CD14-positive monocyte (primary cell): Measurements from ENCODE around the gene EIPR1. TPM values are rescaled to one million over a fixed set of nuclear protein-coding genes. Genes with fewer than 3 reads are reported as not detected.

Source experiments
- DNase-seq, 3 donors: peaks; one replicate each; pipeline ENCODE4 v3.0.0-alpha.2; 2011 to 2022
- H2AFZ ChIP-seq: 2 replicates; pipeline ENCODE4 v1.6.0; 2012; ENCODE audit warnings: mild to moderate bottlenecking, low read depth, low read length, inconsistent platforms; ENCODE audit not compliant: insufficient read depth, poor library complexity, severe bottlenecking
- H3K27ac ChIP-seq, 2 donors: 1 replicate in 1 of 2; 2 replicates in 1 of 2; pipeline ENCODE4 v1.5.1; 2012 to 2013; ENCODE audit warnings: low read length in 2 of 2, control low read depth in 1 of 2, inconsistent platforms in 1 of 2, low read depth in 1 of 2, mild to moderate bottlenecking in 1 of 2
- H3K27me3 ChIP-seq, 2 donors: one replicate each; pipeline versions ENCODE4 v1.6.0 to v1.6.1; 2011 to 2013; ENCODE audit warnings: low read length in 2 of 2; ENCODE audit not compliant: control insufficient read depth in 2 of 2, insufficient read depth in 2 of 2
- H3K36me3 ChIP-seq, 2 donors: replicated peaks in 1 of 2; 1 replicate in 1 of 2; 2 replicates in 1 of 2; pipeline versions ENCODE4 v1.5.1 to v1.6.1; 2012 to 2013; ENCODE audit warnings: low read length in 2 of 2, control low read depth in 1 of 2, inconsistent platforms in 1 of 2, mild to moderate bottlenecking in 1 of 2; ENCODE audit not compliant: insufficient read depth in 2 of 2, control insufficient read depth in 1 of 2
- H3K4me1 ChIP-seq, 2 donors: 1 replicate in 1 of 2; 2 replicates in 1 of 2; pipeline versions ENCODE4 v1.5.1 to v1.6.1; 2012 to 2013; ENCODE audit warnings: low read length in 2 of 2, control low read depth in 1 of 2, inconsistent platforms in 1 of 2, mild to moderate bottlenecking in 1 of 2, moderate library complexity in 1 of 2; ENCODE audit not compliant: insufficient read depth in 2 of 2, control insufficient read depth in 1 of 2
- H3K4me2 ChIP-seq: replicated peaks from 2 replicates; pipeline ENCODE3; 2012; ENCODE audit warnings: low read length, moderate library complexity, mild to moderate bottlenecking; ENCODE audit not compliant: poor library complexity, severe bottlenecking; ENCODE audit errors: extremely low read depth
- H3K4me3 ChIP-seq, 3 experiments: fragments of 200-600 bp in 1 of 3; sonication (generic) in 1 of 3; replicated peaks in 1 of 3; 1 replicate in 2 of 3; 2 replicates in 1 of 3; pipeline ENCODE4 v1.5.1; 2011 to 2013; ENCODE audit warnings: low read length in 3 of 3, mild to moderate bottlenecking in 3 of 3, control low read depth in 2 of 3, low read depth in 2 of 3, inconsistent platforms in 1 of 3, moderate library complexity in 1 of 3
- H3K79me2 ChIP-seq: 2 replicates; pipeline ENCODE4 v1.6.0; 2012; ENCODE audit warnings: mild to moderate bottlenecking, control low read depth, inconsistent platforms, low read length, moderate library complexity; ENCODE audit not compliant: insufficient read depth
- H3K9ac ChIP-seq: 2 replicates; pipeline ENCODE4 v1.6.0; 2017; ENCODE audit warnings: low read length, mild to moderate bottlenecking; ENCODE audit not compliant: insufficient read depth, poor library complexity, severe bottlenecking
- H3K9me3 ChIP-seq, 2 donors: replicated peaks in 1 of 2; 1 replicate in 1 of 2; 2 replicates in 1 of 2; pipeline versions ENCODE4 v1.5.1 to v1.6.1; 2012 to 2013; ENCODE audit warnings: low read length in 2 of 2, control low read depth in 1 of 2; ENCODE audit not compliant: control insufficient read depth in 1 of 2, insufficient read depth in 1 of 2
- H4K20me1 ChIP-seq: 2 replicates; pipeline ENCODE4 v1.6.0; 2012; ENCODE audit warnings: mild to moderate bottlenecking, low read length, control low read depth, moderate library complexity; ENCODE audit not compliant: insufficient read depth
- H3K27ac Mint-ChIP-seq, 7 donors: one replicate each; pipeline ENCODE4 v1.8.0; 2020; ENCODE audit warnings: mild to moderate bottlenecking in 7 of 7, mixed read lengths in 7 of 7, moderate library complexity in 6 of 7, inconsistent platforms in 2 of 7
- H3K27me3 Mint-ChIP-seq, 3 donors: one replicate each; pipeline ENCODE4 v1.8.0; 2021 to 2022; ENCODE audit warnings: low read depth in 3 of 3, mild to moderate bottlenecking in 3 of 3, mixed read lengths in 3 of 3, moderate library complexity in 3 of 3, inconsistent platforms in 1 of 3
- H3K36me3 Mint-ChIP-seq, 2 donors: one replicate each; pipeline ENCODE4 v1.8.0; 2020; ENCODE audit warnings: mixed read lengths in 2 of 2, inconsistent platforms in 1 of 2, mild to moderate bottlenecking in 1 of 2
- H3K4me1 Mint-ChIP-seq: one replicate; pipeline ENCODE4 v1.8.0; 2020; ENCODE audit warnings: mild to moderate bottlenecking, mixed read lengths
- H3K4me3 Mint-ChIP-seq, 2 donors: one replicate each; pipeline ENCODE4 v1.8.0; 2020; ENCODE audit warnings: mild to moderate bottlenecking in 2 of 2, mixed read lengths in 2 of 2, moderate library complexity in 1 of 2
- H3K9me3 Mint-ChIP-seq, 7 donors: one replicate each; pipeline ENCODE4 v1.8.0; 2020 to 2022; ENCODE audit warnings: mixed read lengths in 7 of 7, mild to moderate bottlenecking in 6 of 7, moderate library complexity in 6 of 7, inconsistent platforms in 2 of 7
- CTCF ChIP-seq: fragments of 200-600 bp; IDR thresholded peaks from one replicate; pipeline ENCODE4 v1.8.0; 2022; ENCODE audit warnings: antibody characterized with exemption, mild to moderate bottlenecking
- WGBS: methylation state at CpG from one replicate; pipeline ENCODE4 v1.1.5; 2013; ENCODE audit warnings: missing lambda C conversion rate; ENCODE audit not compliant: insufficient coverage; 5-methylcytosine and 5-hydroxymethylcytosine counted together
- intact Hi-C, 2 donors: fragments of 100-400 bp; cut with micrococcal nuclease; formaldehyde crosslinking; loops; one replicate each; pipeline versions ENCODE4 v1.15.0 to v1.15.1; 2023
- polyA plus RNA-seq, 3 donors: library from polyadenylated mRNA; depleted of rRNA in 1 of 3; unstranded in 2 of 3; stranded (reverse) in 1 of 3; fragments of 300-500 nt in 2 of 3; fragments of >200 nt in 1 of 3; fragmentation: Illumina TruSeq in 2 of 3; gene quantifications; 1 replicate in 2 of 3; 2 replicates in 1 of 3; pipeline ENCODE4 v1.2.3, GENCODE V29; 2012 to 2021

Gene EIPR1
- polyA plus RNA-seq, 3 donors: 19.0 to 22.4 (median 20.8) TPM

GRCh38 chr2:3248754-3249475 lies 128.7 kb downstream of the EIPR1 start:
- intact Hi-C loops: no loop called here
- no peak for DNase-seq
- H3K27me3 ChIP-seq: peaks cover 0 to 1% of the 10 kb centered on the region in 2 donors
- Mint-ChIP-seq H3K36me3 (peaks cover 51% of the 10 kb centered on the region in 2 donors), H3K4me3 (no peak overlapping the region), H3K4me1 (peaks cover 8% of the 10 kb centered on the region), H3K9me3 (peaks cover 22 to 48% (median 33%) of the 10 kb centered on the region in 7 donors), H3K27me3 (peaks cover 3 to 7% (median 6%) of the 10 kb centered on the region in 3 donors), H3K27ac (no peak overlapping the region)
- H3K36me3 ChIP-seq: peaks cover 5 to 40% of the 10 kb centered on the region in 2 donors
- 98% methylated on average over 3 of the region's 4 CpGs for WGBS
- no peak overlapping the region for H3K9ac ChIP-seq
- H3K4me2 ChIP-seq: no peak overlapping the region
- TF ChIP-seq CTCF: no peak
- no peak overlapping the region for H3K4me3 ChIP-seq
- H3K27ac ChIP-seq: no peak overlapping the region
- H4K20me1 ChIP-seq: no peaks in the 10 kb centered on the region
- no peaks in the 10 kb centered on the region for H3K4me1 ChIP-seq
- no peaks in the 10 kb centered on the region for H3K79me2 ChIP-seq
- H3K9me3 ChIP-seq: peaks cover 29 to 39% of the 10 kb centered on the region in 2 donors
- H2AFZ ChIP-seq: no peak overlapping the region

DNA sequence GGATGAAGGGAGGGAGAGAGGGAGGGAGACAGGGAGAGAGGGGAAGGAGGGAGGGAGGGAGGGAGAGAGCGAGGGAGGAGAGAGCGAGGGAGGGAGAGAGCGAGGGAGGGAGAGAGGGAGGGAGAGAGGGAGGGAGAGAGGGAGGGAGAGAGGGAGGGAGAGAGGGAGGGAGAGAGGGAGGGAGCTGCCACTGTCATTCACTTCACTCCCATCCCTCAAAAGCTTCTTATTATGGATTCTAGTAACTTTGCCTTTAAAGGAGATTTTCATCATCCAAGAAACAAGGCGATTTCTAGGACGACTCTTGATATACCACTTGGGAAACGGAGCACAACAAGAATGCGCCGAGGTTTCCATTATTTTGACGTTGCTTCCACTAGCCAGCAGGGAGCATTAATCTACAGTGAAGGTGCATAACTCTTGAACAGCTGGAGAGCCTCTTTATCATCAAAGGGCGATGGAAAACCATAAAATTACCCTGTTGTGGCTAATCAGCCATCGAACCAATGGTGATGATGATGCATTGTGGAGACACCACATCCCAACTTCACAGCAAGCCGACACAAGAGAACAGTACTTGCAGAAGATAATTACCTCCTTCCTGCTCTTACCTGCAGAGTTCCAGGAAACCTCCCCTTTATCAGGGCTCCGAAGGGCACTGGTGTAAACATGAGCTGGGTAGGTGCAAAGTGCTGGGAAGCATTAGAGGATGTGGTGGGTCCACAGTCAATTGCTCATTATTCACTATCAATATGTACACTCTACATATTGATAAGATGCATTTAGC lies 130.5 kb downstream of the EIPR1 start:
- no peak for DNase-seq
- Histone ChIP-seq H3K27me3 (peaks cover 0 to 5% of the 10 kb centered on the region in 2 donors), H3K4me3 (no peak overlapping the region), H3K9me3 (peaks cover 29% of the 10 kb centered on the region in 2 donors), H3K27ac (no peak overlapping the region), H3K9ac (no peak overlapping the region), H3K4me2 (no peak overlapping the region), H4K20me1 (peaks cover 4% of the 10 kb centered on the region), H3K4me1 (peaks cover 11 to 12% of the 10 kb centered on the region in 2 donors), H3K79me2 (no peaks in the 10 kb centered on the region), H2AFZ (no peak overlapping the region), H3K36me3 (peaks cover 0 to 26% of the 10 kb centered on the region in 2 donors)
- Mint-ChIP-seq H3K4me1 (peaks cover 20% of the 10 kb centered on the region), H3K4me3 (no peak overlapping the region), H3K36me3 (peaks cover 37 to 44% of the 10 kb centered on the region in 2 donors), H3K9me3 (peaks cover 16 to 32% (median 26%) of the 10 kb centered on the region in 7 donors), H3K27ac (no peak overlapping the region), H3K27me3 (peaks cover 6 to 9% (median 7%) of the 10 kb centered on the region in 3 donors)
- WGBS: 60% methylated on average over 6 of the region's 13 CpGs
- intact Hi-C loops: no loop called here
- TF ChIP-seq CTCF: no peak
